GM21825 (cell line): ENCODE data around the gene NDUFV1.
"Not testable (repeated sequence)": the region's sequence is repeated elsewhere in the genome, so short reads cannot be mapped to it uniquely, and the experiment has no call there.

Experiments
- ATAC-seq: cut with Tn5 transposase; IDR thresholded peaks from one replicate; pipeline ENCODE4 v1.9.1; 2021; ENCODE audit warnings: mild to moderate bottlenecking, moderate library complexity; ENCODE audit not compliant: unreplicated experiment

NDUFV1 gene

GRCh38 chr11:67606492-67607295 is at the start of gene NDUFV1:
Gene NDUFV1, plus strand, starts transcription at chr11:67606936. Its CDS starts 69 bp downstream, at chr11:67607005.
- ATAC-seq = peak; percentile 88

- ATAC-seq = peak; percentile 46
Measured at GRCh38 chr11:67558084-67558772, 48.5 kb upstream of the NDUFV1 start.

GRCh38 chr11:67561971-67562619 is 44.6 kb upstream of the NDUFV1 start:
- peak; percentile 71 for ATAC-seq

- ATAC-seq = no peak
Measured at GRCh38 chr11:67562963-67563704, 43.6 kb upstream of the NDUFV1 start.

- not testable (repeated sequence) for ATAC-seq
Measured at GRCh38 chr11:67563705-67564114, 43.0 kb upstream of the NDUFV1 start.

GRCh38 chr11:67564230-67564629 is 42.5 kb upstream of the NDUFV1 start:
- no peak for ATAC-seq

DNA sequence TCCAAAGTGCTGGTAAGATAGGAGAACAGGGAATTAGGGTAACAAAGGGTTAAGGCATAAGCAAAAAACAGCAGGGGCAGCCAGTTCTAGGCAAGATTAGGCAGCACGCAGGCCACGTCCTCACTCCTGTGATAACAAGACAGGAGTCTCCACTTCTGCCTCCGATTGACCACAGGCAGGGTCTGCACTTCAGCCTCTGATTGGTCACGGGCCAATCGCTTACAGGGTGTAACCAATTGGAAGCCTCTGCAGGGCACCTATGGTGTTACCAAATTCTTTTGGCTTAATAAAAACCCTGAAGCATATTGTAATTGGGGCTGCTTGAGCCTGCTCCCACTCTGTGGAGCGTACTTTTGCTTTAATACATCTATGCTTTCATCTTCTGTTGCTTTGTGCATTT is 35.3 kb upstream of the NDUFV1 start:
- ATAC-seq = no peak

- no peak for ATAC-seq
Measured at GRCh38 chr11:67572305-67572704, 34.4 kb upstream of the NDUFV1 start.

DNA sequence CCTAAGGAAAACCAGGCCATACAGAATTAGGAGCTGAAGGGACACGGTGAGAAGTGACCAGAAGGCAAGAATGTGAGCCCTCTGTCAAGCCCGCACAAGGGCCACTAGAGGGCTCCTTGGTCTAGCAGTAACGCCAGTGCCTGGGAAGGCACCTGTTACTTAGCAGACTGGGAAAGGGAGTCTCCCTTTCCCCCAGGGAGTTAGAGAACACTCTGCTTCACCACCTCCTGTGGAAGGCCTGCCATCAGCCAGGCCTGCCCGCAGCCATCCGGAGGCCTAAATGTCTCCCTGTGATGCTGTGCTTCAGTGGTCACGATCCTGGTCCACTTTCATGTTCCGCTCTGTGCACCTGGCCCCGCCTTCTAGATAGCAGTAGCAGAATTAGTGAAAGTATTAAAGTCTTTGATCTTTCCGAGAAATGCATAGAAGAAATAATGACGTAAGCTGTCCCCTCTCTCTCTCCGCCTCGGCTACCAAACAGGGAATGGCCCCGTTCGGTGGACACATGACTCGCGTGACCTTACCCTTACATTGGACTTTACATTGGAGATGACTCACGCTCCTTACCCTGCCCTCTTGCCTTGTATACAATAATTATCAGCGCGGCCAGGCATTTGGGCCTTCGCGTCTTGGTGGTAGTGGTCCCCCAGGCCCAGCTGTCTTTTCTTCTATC is 33.9 kb upstream of the NDUFV1 start:
- no peak for ATAC-seq

DNA sequence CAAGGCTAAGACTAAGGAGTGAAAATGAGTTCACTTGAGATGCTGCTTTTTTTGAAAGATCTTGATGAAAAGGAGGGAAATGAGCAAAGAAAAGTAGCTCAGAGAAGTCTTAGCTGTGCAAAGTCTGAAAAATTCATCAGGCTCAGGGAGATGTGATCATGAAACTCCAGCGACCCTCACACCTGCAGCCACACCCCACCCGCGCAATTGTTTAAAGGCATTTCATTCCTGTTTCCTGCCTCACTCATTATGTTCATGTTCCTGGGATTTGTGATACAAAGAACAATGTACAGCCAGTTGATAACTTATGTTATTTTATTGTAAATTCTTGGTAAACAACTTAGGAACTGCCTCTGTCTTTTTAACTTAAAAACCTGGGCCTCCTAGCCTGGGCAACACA is 31.8 kb upstream of the NDUFV1 start:
- no peak for ATAC-seq

- no peak for ATAC-seq
Measured at GRCh38 chr11:67576735-67577475, 29.8 kb upstream of the NDUFV1 start.

GRCh38 chr11:67577951-67578350 is 28.8 kb upstream of the NDUFV1 start:
- ATAC-seq = no peak

GRCh38 chr11:67581469-67581868 is 25.3 kb upstream of the NDUFV1 start:
- ATAC-seq = no peak

DNA sequence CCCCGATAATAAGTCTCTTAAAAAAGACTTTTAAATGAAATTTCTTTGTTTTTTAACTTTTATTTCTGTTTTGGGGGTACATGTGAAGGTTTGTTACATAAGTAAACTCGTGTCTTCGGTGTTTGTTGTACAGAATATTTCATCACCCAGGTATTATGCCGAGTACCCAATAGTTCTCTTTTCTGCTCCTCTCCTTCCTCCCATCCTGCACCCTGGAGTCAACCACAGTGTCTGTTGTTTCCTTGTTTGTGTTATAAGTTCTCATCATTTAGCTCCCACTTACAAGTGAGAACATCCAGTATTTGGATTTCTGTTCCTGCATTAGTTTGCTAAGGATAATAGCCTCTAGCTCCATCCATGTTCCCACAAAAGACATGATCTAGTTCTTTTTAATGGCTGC is 24.7 kb upstream of the NDUFV1 start:
- ATAC-seq = no peak

GRCh38 chr11:67583247-67584204 is 23.2 kb upstream of the NDUFV1 start, which contains the start of gene GSTP1:
Gene GSTP1, plus strand, starts transcription at chr11:67583812. Its CDS starts 32 bp downstream, at chr11:67583844.
- ATAC-seq = peak; percentile 68

DNA sequence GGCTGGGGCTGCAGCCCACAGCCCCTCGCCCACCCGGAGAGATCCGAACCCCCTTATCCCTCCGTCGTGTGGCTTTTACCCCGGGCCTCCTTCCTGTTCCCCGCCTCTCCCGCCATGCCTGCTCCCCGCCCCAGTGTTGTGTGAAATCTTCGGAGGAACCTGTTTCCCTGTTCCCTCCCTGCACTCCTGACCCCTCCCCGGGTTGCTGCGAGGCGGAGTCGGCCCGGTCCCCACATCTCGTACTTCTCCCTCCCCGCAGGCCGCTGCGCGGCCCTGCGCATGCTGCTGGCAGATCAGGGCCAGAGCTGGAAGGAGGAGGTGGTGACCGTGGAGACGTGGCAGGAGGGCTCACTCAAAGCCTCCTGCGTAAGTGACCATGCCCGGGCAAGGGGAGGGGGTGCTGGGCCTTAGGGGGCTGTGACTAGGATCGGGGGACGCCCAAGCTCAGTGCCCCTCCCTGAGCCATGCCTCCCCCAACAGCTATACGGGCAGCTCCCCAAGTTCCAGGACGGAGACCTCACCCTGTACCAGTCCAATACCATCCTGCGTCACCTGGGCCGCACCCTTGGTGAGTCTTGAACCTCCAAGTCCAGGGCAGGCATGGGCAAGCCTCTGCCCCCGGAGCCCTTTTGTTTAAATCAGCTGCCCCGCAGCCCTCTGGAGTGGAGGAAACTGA is 22.4 kb upstream of the NDUFV1 start:
- peak; percentile 5 for ATAC-seq

DNA sequence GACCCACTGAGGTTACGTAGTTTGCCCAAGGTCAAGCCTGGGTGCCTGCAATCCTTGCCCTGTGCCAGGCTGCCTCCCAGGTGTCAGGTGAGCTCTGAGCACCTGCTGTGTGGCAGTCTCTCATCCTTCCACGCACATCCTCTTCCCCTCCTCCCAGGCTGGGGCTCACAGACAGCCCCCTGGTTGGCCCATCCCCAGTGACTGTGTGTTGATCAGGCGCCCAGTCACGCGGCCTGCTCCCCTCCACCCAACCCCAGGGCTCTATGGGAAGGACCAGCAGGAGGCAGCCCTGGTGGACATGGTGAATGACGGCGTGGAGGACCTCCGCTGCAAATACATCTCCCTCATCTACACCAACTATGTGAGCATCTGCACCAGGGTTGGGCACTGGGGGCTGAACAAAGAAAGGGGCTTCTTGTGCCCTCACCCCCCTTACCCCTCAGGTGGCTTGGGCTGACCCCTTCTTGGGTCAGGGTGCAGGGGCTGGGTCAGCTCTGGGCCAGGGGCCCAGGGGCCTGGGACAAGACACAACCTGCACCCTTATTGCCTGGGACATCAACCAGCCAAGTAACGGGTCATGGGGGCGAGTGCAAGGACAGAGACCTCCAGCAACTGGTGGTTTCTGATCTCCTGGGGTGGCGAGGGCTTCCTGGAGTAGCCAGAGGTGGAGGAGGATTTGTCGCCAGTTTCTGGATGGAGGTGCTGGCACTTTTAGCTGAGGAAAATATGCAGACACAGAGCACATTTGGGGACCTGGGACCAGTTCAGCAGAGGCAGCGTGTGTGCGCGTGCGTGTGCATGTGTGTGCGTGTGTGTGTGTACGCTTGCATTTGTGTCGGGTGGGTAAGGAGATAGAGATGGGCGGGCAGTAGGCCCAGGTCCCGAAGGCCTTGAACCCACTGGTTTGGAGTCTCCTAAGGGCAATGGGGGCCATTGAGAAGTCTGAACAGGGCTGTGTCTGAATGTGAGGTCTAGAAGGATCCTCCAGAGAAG is 21.6 kb upstream of the NDUFV1 start:
- ATAC-seq = no peak
